K562 (cell line): Measurements from ENCODE around the gene STX3. TPM values are rescaled to one million over a fixed set of nuclear protein-coding genes. Genes with fewer than 3 reads are reported as not detected.

Experiments used
- ATAC-seq: fragments of 200-7000 bp; cut with Tn5 transposase; 3 replicates; pipeline ENCODE4 v1.9.1; 2020; ENCODE audit warnings: moderate library complexity
- BruUV-seq: library from RNA; stranded (reverse); fragments of 400-500 nt; replicated peaks from 2 replicates; lab custom pipeline; 2021; lab: Mats Ljungman, UMichigan
- CTCF ChIA-PET: fragments of 300-600 bp; formaldehyde crosslinking; extraction: SDS; loops from one replicate; lab custom pipeline; 2021; ENCODE audit warnings: low intra/inter-chr PET ratio; lab: Yijun Ruan, JAX
- POLR2A ChIA-PET: fragments of 300-600, 350-650 bp; sonication (Branson Sonifier 250); formaldehyde crosslinking; extraction: SDS; loops from one replicate; lab custom pipeline; 2021; ENCODE audit warnings: antibody characterized with exemption, inconsistent platforms; lab: Yijun Ruan, JAX
- DNase-seq, 4 experiments: peaks; one replicate each; pipeline versions ENCODE4 v3.0.0 to v3.0.0-alpha.2; 2011 to 2018; ENCODE audit warnings: low spot score in 3 of 4, mixed read lengths in 3 of 4; ENCODE audit errors: extremely low read depth in 1 of 4
- FAIRE-seq: peaks from 2 replicates; lab custom pipeline; 2011; peaks lifted over from hg19 to GRCh38; lab: Jason Lieb, UNC
- H2AFZ ChIP-seq: 2 replicates; pipeline ENCODE4 v1.6.0; 2011; ENCODE audit warnings: low read depth, low read length, control low read depth, inconsistent platforms
- H3K27ac ChIP-seq: fragments of 200-600 bp; 3 replicates; pipeline ENCODE4 v1.8.0; 2011; ENCODE audit warnings: low read depth, mild to moderate bottlenecking, control low read depth, inconsistent platforms, low read length, moderate library complexity, mixed read lengths; ENCODE audit errors: extremely low read depth
- H3K27me3 ChIP-seq, 2 experiments: fragments of 300-600 bp in 1 of 2; 2 replicates in 1 of 2; 3 replicates in 1 of 2; pipeline versions ENCODE4 v1.6.0 to v1.8.0; 2011; ENCODE audit warnings: inconsistent platforms in 2 of 2, low read length in 2 of 2, mild to moderate bottlenecking in 1 of 2, mixed read lengths in 1 of 2, moderate library complexity in 1 of 2; ENCODE audit not compliant: control insufficient read depth in 2 of 2, insufficient read depth in 2 of 2
- H3K36me3 ChIP-seq: fragments of 300-600 bp; 3 replicates; pipeline ENCODE4 v1.8.0; 2011; ENCODE audit warnings: mild to moderate bottlenecking, low read length, inconsistent platforms; ENCODE audit not compliant: control insufficient read depth, insufficient read depth
- H3K4me1 ChIP-seq, 2 experiments: fragments of 200-600 bp in 1 of 2; replicated peaks in 1 of 2; 2 replicates in 1 of 2; 3 replicates in 1 of 2; pipeline versions ENCODE4 v1.5.1 to v1.8.0; 2011; ENCODE audit warnings: inconsistent platforms in 2 of 2, low read length in 2 of 2, mild to moderate bottlenecking in 1 of 2, mixed read lengths in 1 of 2, moderate library complexity in 1 of 2; ENCODE audit not compliant: control insufficient read depth in 2 of 2, insufficient read depth in 2 of 2
- H3K4me2 ChIP-seq: 2 replicates; pipeline ENCODE4 v1.6.1; 2011; ENCODE audit warnings: low read length, control low read depth, inconsistent platforms, mixed read lengths; ENCODE audit not compliant: insufficient read depth
- H3K4me3 ChIP-seq: fragments of 200-600 bp; sonication (generic), shearing (Covaris generic); 2 replicates; pipeline ENCODE4 v1.5.1; 2016; ENCODE audit warnings: control low read depth, inconsistent platforms
- H3K79me2 ChIP-seq: fragments of 200-600 bp; 3 replicates; pipeline ENCODE4 v1.8.0; 2011; ENCODE audit warnings: low read length, inconsistent platforms; ENCODE audit not compliant: control insufficient read depth, insufficient read depth
- H3K9ac ChIP-seq, 2 experiments: 2 replicates each; pipeline versions ENCODE4 v1.6.0 to v1.6.1; 2011; ENCODE audit warnings: low read depth in 2 of 2, low read length in 2 of 2, control low read depth in 1 of 2, inconsistent platforms in 1 of 2, mild to moderate bottlenecking in 1 of 2, mixed read lengths in 1 of 2; ENCODE audit not compliant: insufficient read depth in 1 of 2
- H3K9me1 ChIP-seq: one replicate; pipeline ENCODE4 v1.6.0; 2011; ENCODE audit warnings: inconsistent platforms, mild to moderate bottlenecking, low read length, moderate library complexity; ENCODE audit not compliant: control insufficient read depth, insufficient read depth
- H3K9me3 ChIP-seq: replicated peaks from 2 replicates; pipeline ENCODE4 v1.5.1; 2011; ENCODE audit warnings: low read depth, low read length, inconsistent platforms; ENCODE audit not compliant: control insufficient read depth, insufficient read depth
- H4K20me1 ChIP-seq: replicated peaks from 2 replicates; pipeline ENCODE4 v1.6.1; 2011; ENCODE audit warnings: low read length, inconsistent platforms, mixed read lengths; ENCODE audit not compliant: control insufficient read depth, insufficient read depth
- ARHGAP35 ChIP-seq: fragments of 450-650 bp; IDR thresholded peaks from 2 replicates; pipeline ENCODE4 v1.6.1; 2018; ENCODE audit not compliant: partially characterized antibody
- BACH1 ChIP-seq: fragments of 200-800 bp; sonication (Bioruptor generic); IDR thresholded peaks from 2 replicates; pipeline ENCODE4 v1.6.1; 2016; ENCODE audit warnings: missing genetic modification characterization, missing compliant biosample characterization
- HDAC6 ChIP-seq: IDR thresholded peaks from 2 replicates; pipeline ENCODE4 v1.6.1; 2012; ENCODE audit warnings: low read depth, mild to moderate bottlenecking, control low read depth, inconsistent platforms, low read length, moderate library complexity
- MNT ChIP-seq, 2 experiments: fragments of 450-650 bp; conservative IDR thresholded peaks; 2 replicates each; pipeline ENCODE4 v1.6.1; 2017; ENCODE audit warnings: mild to moderate bottlenecking in 2 of 2, moderate library complexity in 2 of 2
- NKRF ChIP-seq: fragments of 450-650 bp; IDR thresholded peaks from 2 replicates; pipeline ENCODE4 v1.6.1; 2016; ENCODE audit warnings: borderline replicate concordance
- PTTG1 ChIP-seq: fragments of 450-650 bp; IDR thresholded peaks from 2 replicates; pipeline ENCODE4 v1.6.1; 2016; ENCODE audit warnings: low read depth, mild to moderate bottlenecking, missing genetic modification characterization, missing compliant biosample characterization
- RFX1 ChIP-seq: fragments of 450-650 bp; IDR thresholded peaks from 2 replicates; pipeline ENCODE4 v1.6.1; 2016; ENCODE audit warnings: mild to moderate bottlenecking, moderate library complexity
- SMARCC2 ChIP-seq: fragments of 450-650 bp; IDR thresholded peaks from 2 replicates; pipeline ENCODE4 v1.6.1; 2017; ENCODE audit warnings: antibody characterized with exemption, moderate library complexity, mild to moderate bottlenecking, low read depth
- SPI1 ChIP-seq: IDR thresholded peaks from 2 replicates; pipeline ENCODE4 v1.6.1; 2011; ENCODE audit warnings: low read depth, low read length, control low read depth, borderline replicate concordance
- STAG1 ChIP-seq: sonication (generic); formaldehyde crosslinking; IDR thresholded peaks from 2 replicates; pipeline ENCODE4 v1.5.0; 2020; ENCODE audit warnings: missing genetic modification reagents, borderline replicate concordance
- TRIM24 ChIP-seq, 2 experiments: fragments of 450-650 bp; IDR thresholded peaks; 2 replicates each; pipeline ENCODE4 v1.6.1; 2016
- ZBTB12 ChIP-seq: fragments of 250-450 bp; sonication (Bioruptor Pico); IDR thresholded peaks from 2 replicates; pipeline ENCODE4 v1.4.0; 2020
- ZC3H4 ChIP-seq: sonication (generic); formaldehyde crosslinking; IDR thresholded peaks from 2 replicates; pipeline ENCODE4 v1.9.0; 2021; ENCODE audit warnings: missing genetic modification reagents, borderline replicate concordance
- ZNF57 ChIP-seq: fragments of 450-650 bp; formaldehyde crosslinking; IDR thresholded peaks from 2 replicates; pipeline ENCODE4 v1.4.0; 2020; ENCODE audit warnings: mild to moderate bottlenecking, moderate library complexity
- ZNF696 ChIP-seq: fragments of 250-450 bp; sonication (Bioruptor Pico); conservative IDR thresholded peaks from 2 replicates; pipeline ENCODE4 v1.4.0; 2020; ENCODE audit warnings: mild to moderate bottlenecking, moderate library complexity
- ZNF76 ChIP-seq: fragments of 250-450 bp; sonication (Bioruptor Pico); IDR thresholded peaks from 2 replicates; pipeline ENCODE4 v1.4.0; 2020; ENCODE audit warnings: mild to moderate bottlenecking, moderate library complexity, borderline replicate concordance
- ZNF766 ChIP-seq: fragments of 200-800 bp; sonication (Bioruptor generic); conservative IDR thresholded peaks from 2 replicates; pipeline ENCODE4 v1.6.1; 2016; ENCODE audit warnings: missing genetic modification characterization, missing compliant biosample characterization
- whole genome bisulfite sequencing: fragments of 100-300 bp; shearing (Covaris generic); methylation state at CpG from one replicate; pipeline ENCODE4 v1.1.6; 2016; ENCODE audit warnings: low coverage, mixed read lengths; ENCODE audit not compliant: insufficient coverage; ENCODE audit errors: missing lambda C conversion rate; 5-methylcytosine and 5-hydroxymethylcytosine counted together
- in situ Hi-C: fragments of 300-500 bp; cut with MboI; formaldehyde crosslinking; loops from 4 replicates; pipeline ENCODE4 v1.15.0; 2018; ENCODE audit warnings: inconsistent platforms, mixed read lengths
- intact Hi-C: fragments of 100-400 bp; cut with micrococcal nuclease; formaldehyde crosslinking; loops from 2 replicates; pipeline ENCODE4 v1.14.2; 2022
- polyA plus RNA-seq, 8 experiments: library from polyadenylated mRNA; depleted of rRNA in 4 of 8; stranded (reverse) in 5 of 8; unstranded in 3 of 8; fragments of >200 nt; fragmentation: Nextera tagmentation in 2 of 8; fragmentation: Illumina TruSeq in 1 of 8; extraction: Ambion mirVana in 2 of 8; extraction: Trizol in 1 of 8; gene quantifications; 2 replicates each; pipeline versions ENCODE4 v1.2.1 to v1.2.3, GENCODE V29; 2011 to 2014; ENCODE audit warnings: inconsistent platforms in 1 of 8, missing spikeins in 1 of 8
- total RNA-seq, 7 experiments: library from RNA; depleted of rRNA in 6 of 7; stranded (reverse); fragments of >200 nt in 6 of 7; fragmentation: Illumina TruSeq in 2 of 7; extraction: Trizol in 2 of 7; gene quantifications; 2 replicates each; pipeline versions ENCODE4 v1.2.1 to v1.2.3, GENCODE V29; 2011 to 2021; ENCODE audit warnings: low replicate concordance in 1 of 7
- TF ChIP-seq, protein P1 (sequence below), 2 experiments: fragments of 450-650 bp in 1 of 2; sonication (generic) in 1 of 2; formaldehyde crosslinking; conservative IDR thresholded peaks; 2 replicates each; pipeline versions ENCODE4 v1.4.0 to v1.8.1; 2020 to 2022; ENCODE audit warnings: mild to moderate bottlenecking in 1 of 2, missing genetic modification reagents in 1 of 2

The STX3 gene
- total and polyA plus RNA-seq, 9 of the 15 experiments (the other 6 are each of a cell fraction or from before 2014, with no cell fraction given): 12.0 to 91.6 (median 48.7) TPM

DNA sequence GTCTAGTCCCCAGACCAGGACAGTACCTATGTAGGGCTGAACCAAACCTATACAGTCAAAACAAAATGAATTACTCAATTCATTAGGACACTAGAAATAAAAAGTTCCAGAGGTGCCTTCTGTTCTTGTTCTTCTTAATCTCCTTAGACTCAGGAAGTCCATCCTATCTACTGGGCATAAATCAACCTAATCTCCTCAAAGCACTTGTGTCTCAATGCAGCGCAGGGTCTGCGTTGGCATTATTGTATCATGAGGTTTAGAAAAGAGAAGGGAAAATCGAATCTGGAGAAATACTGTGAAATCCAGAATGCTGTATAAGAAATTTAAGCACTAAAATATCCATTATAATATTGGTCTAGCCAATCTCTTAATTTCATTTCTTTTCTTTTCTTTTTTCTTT is 39.1 kb upstream of the STX3 start (continued):
- TF ChIP-seq NKRF (no peak), ZNF76 (no peak), TRIM24 (IDR thresholded peaks at IDR 0.05) (no peak)
- TF ChIP-seq, protein P1, sequence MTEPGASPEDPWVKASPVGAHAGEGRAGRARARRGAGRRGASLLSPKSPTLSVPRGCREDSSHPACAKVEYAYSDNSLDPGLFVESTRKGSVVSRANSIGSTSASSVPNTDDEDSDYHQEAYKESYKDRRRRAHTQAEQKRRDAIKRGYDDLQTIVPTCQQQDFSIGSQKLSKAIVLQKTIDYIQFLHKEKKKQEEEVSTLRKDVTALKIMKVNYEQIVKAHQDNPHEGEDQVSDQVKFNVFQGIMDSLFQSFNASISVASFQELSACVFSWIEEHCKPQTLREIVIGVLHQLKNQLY (CRISPR knock-in tag; conservative IDR thresholded peaks at IDR 0.05): no peak

DNA sequence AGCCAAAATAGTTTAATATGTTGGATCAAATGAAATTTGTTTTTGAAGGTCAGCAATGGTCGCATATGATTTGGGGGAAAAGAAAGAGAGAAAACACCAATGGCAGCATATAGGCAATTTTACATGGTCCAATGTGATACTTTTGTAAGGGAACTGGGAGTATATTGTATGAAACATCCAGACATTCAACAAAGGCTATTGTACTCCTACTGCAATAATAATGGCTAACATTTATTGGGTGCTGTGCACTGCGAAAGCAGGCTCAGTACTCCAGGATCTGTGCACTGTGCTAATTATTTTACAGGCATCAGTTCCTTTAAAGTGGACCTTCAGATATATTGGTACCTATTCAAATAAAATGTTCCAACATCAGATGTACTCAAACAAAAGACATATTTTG is 35.6 kb upstream of the STX3 start:
- FAIRE-seq: no peak
- Histone ChIP-seq H3K9me1 (no peaks in the 10 kb centered on the region), H3K9me3 (no peaks in the 10 kb centered on the region), H4K20me1 (no peaks in the 10 kb centered on the region), H3K4me2 (no peak overlapping the region), H3K4me1 (peaks cover 0 to 10% of the 10 kb centered on the region in 2 experiments; a peak in 2 of 5 replicates), H3K9ac (no peak overlapping the region), H3K36me3 (no peaks in the 10 kb centered on the region), H3K27me3 (no peaks in the 10 kb centered on the region; a peak in 1 of 5 replicates), H2AFZ (no peak overlapping the region), H3K79me2 (no peaks in the 10 kb centered on the region), H3K4me3 (no peak overlapping the region), H3K27ac (no peak overlapping the region)
- intact Hi-C loops (no loop called here), in situ Hi-C loops (no loop called here)
- BruUV-seq: no TSS peak
- ChIA-PET CTCF (no interaction called here), POLR2A (no interaction called here)
- WGBS: 7% methylated on average over 2 of the region's 2 CpGs
- no peak for DNase-seq
- no peak for ATAC-seq
- TF ChIP-seq ZC3H4 (CRISPR knock-in tag): no peak
- TF ChIP-seq ZNF766: no peak
- no peak for TF ChIP-seq PTTG1 (tag)
- TF ChIP-seq ZNF696 (CRISPR knock-in tag): no peak
- TF ChIP-seq BACH1 (tag): no peak
- TF ChIP-seq SMARCC2: no peak
- TF ChIP-seq ZBTB12: no peak
- TF ChIP-seq SPI1: no peak
- no peak for TF ChIP-seq ZNF57 (CRISPR knock-in tag)
- no peak for TF ChIP-seq STAG1 (CRISPR knock-in tag)
- TF ChIP-seq HDAC6: no peak
- TF ChIP-seq MNT (conservative IDR thresholded peaks at IDR 0.05): no peak
- TF ChIP-seq RFX1: no peak
- no peak for TF ChIP-seq ARHGAP35
